K562 (cell line): ENCODE data around the gene ARL4D. TPM values are rescaled to one million over a fixed set of nuclear protein-coding genes. Genes with fewer than 3 reads are reported as not detected.

Source experiments
- ATAC-seq: fragments of 200-7000 bp; cut with Tn5 transposase; 3 replicates; pipeline ENCODE4 v1.9.1; 2020; ENCODE audit warnings: moderate library complexity
- BruUV-seq: library from RNA; stranded (reverse); fragments of 400-500 nt; replicated peaks from 2 replicates; lab custom pipeline; 2021; lab: Mats Ljungman, UMichigan
- CTCF ChIA-PET: fragments of 300-600 bp; formaldehyde crosslinking; extraction: SDS; loops from one replicate; lab custom pipeline; 2021; ENCODE audit warnings: low intra/inter-chr PET ratio; lab: Yijun Ruan, JAX
- POLR2A ChIA-PET: fragments of 300-600, 350-650 bp; sonication (Branson Sonifier 250); formaldehyde crosslinking; extraction: SDS; loops from one replicate; lab custom pipeline; 2021; ENCODE audit warnings: antibody characterized with exemption, inconsistent platforms; lab: Yijun Ruan, JAX
- DNase-seq, 4 experiments: peaks; one replicate each; pipeline versions ENCODE4 v3.0.0 to v3.0.0-alpha.2; 2011 to 2018; ENCODE audit warnings: low spot score in 3 of 4, mixed read lengths in 3 of 4; ENCODE audit errors: extremely low read depth in 1 of 4
- FAIRE-seq: peaks from 2 replicates; lab custom pipeline; 2011; peaks lifted over from hg19 to GRCh38; lab: Jason Lieb, UNC
- H2AFZ ChIP-seq: 2 replicates; pipeline ENCODE4 v1.6.0; 2011; ENCODE audit warnings: low read depth, low read length, control low read depth, inconsistent platforms
- H3K27ac ChIP-seq: fragments of 200-600 bp; 3 replicates; pipeline ENCODE4 v1.8.0; 2011; ENCODE audit warnings: low read depth, mild to moderate bottlenecking, control low read depth, inconsistent platforms, low read length, moderate library complexity, mixed read lengths; ENCODE audit errors: extremely low read depth
- H3K27me3 ChIP-seq, 2 experiments: fragments of 300-600 bp in 1 of 2; 2 replicates in 1 of 2; 3 replicates in 1 of 2; pipeline versions ENCODE4 v1.6.0 to v1.8.0; 2011; ENCODE audit warnings: inconsistent platforms in 2 of 2, low read length in 2 of 2, mild to moderate bottlenecking in 1 of 2, mixed read lengths in 1 of 2, moderate library complexity in 1 of 2; ENCODE audit not compliant: control insufficient read depth in 2 of 2, insufficient read depth in 2 of 2
- H3K36me3 ChIP-seq: fragments of 300-600 bp; 3 replicates; pipeline ENCODE4 v1.8.0; 2011; ENCODE audit warnings: mild to moderate bottlenecking, low read length, inconsistent platforms; ENCODE audit not compliant: control insufficient read depth, insufficient read depth
- H3K4me1 ChIP-seq, 2 experiments: fragments of 200-600 bp in 1 of 2; replicated peaks in 1 of 2; 2 replicates in 1 of 2; 3 replicates in 1 of 2; pipeline versions ENCODE4 v1.5.1 to v1.8.0; 2011; ENCODE audit warnings: inconsistent platforms in 2 of 2, low read length in 2 of 2, mild to moderate bottlenecking in 1 of 2, mixed read lengths in 1 of 2, moderate library complexity in 1 of 2; ENCODE audit not compliant: control insufficient read depth in 2 of 2, insufficient read depth in 2 of 2
- H3K4me2 ChIP-seq: 2 replicates; pipeline ENCODE4 v1.6.1; 2011; ENCODE audit warnings: low read length, control low read depth, inconsistent platforms, mixed read lengths; ENCODE audit not compliant: insufficient read depth
- H3K4me3 ChIP-seq: fragments of 200-600 bp; sonication (generic), shearing (Covaris generic); 2 replicates; pipeline ENCODE4 v1.5.1; 2016; ENCODE audit warnings: control low read depth, inconsistent platforms
- H3K79me2 ChIP-seq: fragments of 200-600 bp; 3 replicates; pipeline ENCODE4 v1.8.0; 2011; ENCODE audit warnings: low read length, inconsistent platforms; ENCODE audit not compliant: control insufficient read depth, insufficient read depth
- H3K9ac ChIP-seq, 2 experiments: 2 replicates each; pipeline versions ENCODE4 v1.6.0 to v1.6.1; 2011; ENCODE audit warnings: low read depth in 2 of 2, low read length in 2 of 2, control low read depth in 1 of 2, inconsistent platforms in 1 of 2, mild to moderate bottlenecking in 1 of 2, mixed read lengths in 1 of 2; ENCODE audit not compliant: insufficient read depth in 1 of 2
- H3K9me1 ChIP-seq: one replicate; pipeline ENCODE4 v1.6.0; 2011; ENCODE audit warnings: inconsistent platforms, mild to moderate bottlenecking, low read length, moderate library complexity; ENCODE audit not compliant: control insufficient read depth, insufficient read depth
- H3K9me3 ChIP-seq: replicated peaks from 2 replicates; pipeline ENCODE4 v1.5.1; 2011; ENCODE audit warnings: low read depth, low read length, inconsistent platforms; ENCODE audit not compliant: control insufficient read depth, insufficient read depth
- H4K20me1 ChIP-seq: replicated peaks from 2 replicates; pipeline ENCODE4 v1.6.1; 2011; ENCODE audit warnings: low read length, inconsistent platforms, mixed read lengths; ENCODE audit not compliant: control insufficient read depth, insufficient read depth
- EP300 ChIP-seq: IDR thresholded peaks from 2 replicates; pipeline ENCODE4 v1.6.1; 2012; ENCODE audit warnings: low read length, improper control_type of control experiment
- MAZ ChIP-seq, 2 experiments: fragments of 450-650 bp in 1 of 2; sonication (generic) in 1 of 2; formaldehyde crosslinking; IDR thresholded peaks in 1 of 2; conservative IDR thresholded peaks in 1 of 2; 2 replicates each; pipeline versions ENCODE4 v1.4.0 to v1.5.0; 2020; ENCODE audit warnings: mild to moderate bottlenecking in 1 of 2, missing genetic modification reagents in 1 of 2
- POU5F1 ChIP-seq: fragments of 150-350 bp; IDR thresholded peaks from 2 replicates; pipeline ENCODE4 v1.6.1; 2014; ENCODE audit warnings: borderline replicate concordance, low read length, low read depth, mild to moderate bottlenecking; ENCODE audit not compliant: partially characterized antibody
- RFX7 ChIP-seq: fragments of 250-450 bp; sonication (Bioruptor Pico); IDR thresholded peaks from 2 replicates; pipeline ENCODE4 v1.5.1; 2021; ENCODE audit warnings: mild to moderate bottlenecking
- RNF2 ChIP-seq: sonication (generic); IDR thresholded peaks from 2 replicates; pipeline ENCODE4 v1.6.1; 2016
- SMARCB1 ChIP-seq: IDR thresholded peaks from 2 replicates; pipeline ENCODE4 v1.6.1; 2011; ENCODE audit warnings: improper control_type of control experiment, low read depth; ENCODE audit not compliant: insufficient read length
- SNRNP70 ChIP-seq: fragments of 200-400 bp; formaldehyde crosslinking; optimal IDR thresholded peaks from 2 replicates; pipeline ENCODE3; 2017; ENCODE audit warnings: low read depth, low read length
- SP2 ChIP-seq: IDR thresholded peaks from 2 replicates; pipeline ENCODE4 v1.6.1; 2011; ENCODE audit warnings: mild to moderate bottlenecking, low read depth, low read length, moderate library complexity; ENCODE audit not compliant: poor library complexity, severe bottlenecking; ENCODE audit errors: extremely low read depth
- TAF15 ChIP-seq: fragments of 200-400 bp; formaldehyde crosslinking; IDR thresholded peaks from 2 replicates; pipeline ENCODE4 v1.6.1; 2017; ENCODE audit warnings: mild to moderate bottlenecking, low read depth, low read length, moderate library complexity
- U2AF1 ChIP-seq: fragments of 200-400 bp; formaldehyde crosslinking; optimal IDR thresholded peaks from 2 replicates; pipeline ENCODE3; 2017; ENCODE audit warnings: mild to moderate bottlenecking, low read depth, low read length, moderate library complexity
- WHSC1 ChIP-seq: IDR thresholded peaks from one replicate; pipeline ENCODE4 v1.6.1; 2012; ENCODE audit warnings: low read length, control low read depth, inconsistent platforms
- XRCC5 ChIP-seq: fragments of 200-400 bp; formaldehyde crosslinking; IDR thresholded peaks from 2 replicates; pipeline ENCODE4 v1.6.1; 2017; ENCODE audit warnings: low read depth, mild to moderate bottlenecking, low read length
- ZKSCAN8 ChIP-seq: fragments of 200-800 bp; sonication (Bioruptor generic); IDR thresholded peaks from 2 replicates; pipeline ENCODE4 v1.6.1; 2016; ENCODE audit warnings: missing genetic modification characterization, missing compliant biosample characterization
- ZNF174 ChIP-seq: fragments of 250-450 bp; sonication (Bioruptor Pico); IDR thresholded peaks from 2 replicates; pipeline ENCODE4 v1.4.0; 2020; ENCODE audit warnings: mild to moderate bottlenecking
- ZNF384 ChIP-seq: IDR thresholded peaks from 2 replicates; pipeline ENCODE4 v1.6.1; 2012; ENCODE audit warnings: low read depth, low read length, improper control_type of control experiment
- ZNF589 ChIP-seq: fragments of 200-800 bp; sonication (Bioruptor generic); IDR thresholded peaks from 2 replicates; pipeline ENCODE4 v1.6.1; 2016; ENCODE audit warnings: low read depth, missing genetic modification characterization, missing compliant biosample characterization
- ZNF639 ChIP-seq, 2 experiments: fragments of 200-800 bp in 1 of 2; sonication (Bioruptor generic) in 1 of 2; sonication (generic) in 1 of 2; formaldehyde crosslinking in 1 of 2; IDR thresholded peaks in 1 of 2; conservative IDR thresholded peaks in 1 of 2; 2 replicates each; pipeline versions ENCODE4 v1.5.0 to v1.6.1; 2016 to 2020; ENCODE audit warnings: missing compliant biosample characterization in 1 of 2, missing genetic modification characterization in 1 of 2, missing genetic modification reagents in 1 of 2
- ZNF76 ChIP-seq: fragments of 250-450 bp; sonication (Bioruptor Pico); IDR thresholded peaks from 2 replicates; pipeline ENCODE4 v1.4.0; 2020; ENCODE audit warnings: mild to moderate bottlenecking, moderate library complexity, borderline replicate concordance
- ZNF764 ChIP-seq: fragments of 250-450 bp; sonication (Bioruptor Pico); IDR thresholded peaks from 2 replicates; pipeline ENCODE4 v1.4.0; 2020; ENCODE audit warnings: low read depth, mild to moderate bottlenecking, moderate library complexity
- WGBS: fragments of 100-300 bp; shearing (Covaris generic); methylation state at CpG from one replicate; pipeline ENCODE4 v1.1.6; 2016; ENCODE audit warnings: low coverage, mixed read lengths; ENCODE audit not compliant: insufficient coverage; ENCODE audit errors: missing lambda C conversion rate; 5-methylcytosine and 5-hydroxymethylcytosine counted together
- in situ Hi-C: fragments of 300-500 bp; cut with MboI; formaldehyde crosslinking; loops from 4 replicates; pipeline ENCODE4 v1.15.0; 2018; ENCODE audit warnings: inconsistent platforms, mixed read lengths
- intact Hi-C: fragments of 100-400 bp; cut with micrococcal nuclease; formaldehyde crosslinking; loops from 2 replicates; pipeline ENCODE4 v1.14.2; 2022
- polyA plus RNA-seq, 8 experiments: library from polyadenylated mRNA; depleted of rRNA in 4 of 8; stranded (reverse) in 5 of 8; unstranded in 3 of 8; fragments of >200 nt; fragmentation: Nextera tagmentation in 2 of 8; fragmentation: Illumina TruSeq in 1 of 8; extraction: Ambion mirVana in 2 of 8; extraction: Trizol in 1 of 8; gene quantifications; 2 replicates each; pipeline versions ENCODE4 v1.2.1 to v1.2.3, GENCODE V29; 2011 to 2014; ENCODE audit warnings: inconsistent platforms in 1 of 8, missing spikeins in 1 of 8
- total RNA-seq, 7 experiments: library from RNA; depleted of rRNA in 6 of 7; stranded (reverse); fragments of >200 nt in 6 of 7; fragmentation: Illumina TruSeq in 2 of 7; extraction: Trizol in 2 of 7; gene quantifications; 2 replicates each; pipeline versions ENCODE4 v1.2.1 to v1.2.3, GENCODE V29; 2011 to 2021; ENCODE audit warnings: low replicate concordance in 1 of 7

ARL4D gene
- total and polyA plus RNA-seq, 9 of the 15 experiments (the other 6 are each of a cell fraction or from before 2014, with no cell fraction given), result 0.07 to 0.53 (median 0.28) TPM; not detected in 1

GRCh38 chr17:43388359-43389045, 10.3 kb upstream of the ARL4D start:
- peak; percentile 99 for FAIRE-seq
- intact Hi-C loops, result loop anchor here (1.0 kb wide), 1 partner anchor 95 kb away; the partner anchor contains the start of gene DHX8
- TF ChIP-seq ZNF764 (CRISPR knock-in tag) (no peak), SNRNP70 (no peak), ZNF589 (CRISPR knock-in tag) (peak; percentile 53; the same call in 1 of the 2 replicates), WHSC1 (no peak), ZNF76 (CRISPR knock-in tag) (no peak), RNF2 (peak; percentile 60; the same call in 1 of the 2 replicates), ZNF174 (CRISPR knock-in tag) (no peak), ZKSCAN8 (no peak), U2AF1 (no peak), EP300 (no peak), RFX7 (CRISPR knock-in tag) (no peak), POU5F1 (no peak), ZNF384 (no peak), ZNF639 (CRISPR knock-in tag; conservative IDR thresholded peaks at IDR 0.05 in 1 of 2, IDR thresholded peaks at IDR 0.05 in 1 of 2) (no peak), MAZ (CRISPR knock-in tag; conservative IDR thresholded peaks at IDR 0.05 in 1 of 2, IDR thresholded peaks at IDR 0.05 in 1 of 2) (peak in 1 of 2 experiments; percentile 34; a peak in 1 of 4 replicates), TAF15 (no peak), XRCC5 (peak; percentile 34; the same call in 1 of the 2 replicates), SMARCB1 (no peak), SP2 (no peak)

More at GRCh38 chr17:43388359-43389045, 10.3 kb upstream of the ARL4D start:
- peak overlapping the region; percentile 88 for H2AFZ ChIP-seq
- ChIA-PET POLR2A (interaction anchor here (0.6 to 6.2 kb wide), 14 partner anchors 9 to 690 kb away, joined by 3 to 88 read pairs (median 6); partner anchors contain the start of genes ARL4D and DHX8), CTCF (interaction anchor here (0.9 kb wide), 1 partner anchor 95 kb away, joined by 3 read pairs; no protein-coding TSS in a partner anchor)
- ATAC-seq (peak; percentile 94), DNase-seq (peak; percentile 77 to 89 (median 82))
- WGBS, result 2% methylated on average over 36 of the region's 38 CpGs
- no peaks in the 10 kb centered on the region for H4K20me1 ChIP-seq
- H3K4me3 ChIP-seq, result peak overlapping the region; percentile 42
- TSS peak; percentile 97 for BruUV-seq
- H3K9me3 ChIP-seq, result no peaks in the 10 kb centered on the region
- H3K79me2 ChIP-seq, result no peaks in the 10 kb centered on the region
- in situ Hi-C loops, result loop anchor here (5.0 kb wide), 1 partner anchor 94 kb away; the partner anchor contains the start of gene DHX8
- H3K27ac ChIP-seq, result peak overlapping the region; percentile 86
- peak overlapping the region; percentile 89 for H3K4me2 ChIP-seq
- peak overlapping the region; percentile 85 to 92 for H3K9ac ChIP-seq
- no peaks in the 10 kb centered on the region for H3K36me3 ChIP-seq
- H3K9me1 ChIP-seq, result no peaks in the 10 kb centered on the region
- H3K4me1 ChIP-seq, result peaks cover 5 to 12% of the 10 kb centered on the region in 2 experiments; a peak in 2 of 5 replicates
- no peaks in the 10 kb centered on the region for H3K27me3 ChIP-seq
